Adrenal gland (tissue), 5 donors: ENCODE results near the gene COL20A1.

Source experiments
- CTCF ChIP-seq, 6 experiments: fragments of 450-650 bp in 4 of 6; fragments of 200-600 bp in 2 of 6; sonication (generic) in 1 of 6; IDR thresholded peaks; 1 replicate in 5 of 6; 2 replicates in 1 of 6; pipeline versions ENCODE4 v1.5.1 to v1.8.0; 2016 to 2021; ENCODE audit warnings: antibody characterized with exemption in 6 of 6, mild to moderate bottlenecking in 2 of 6, moderate library complexity in 1 of 6
- POLR2A ChIP-seq, 2 donors: fragments of 450-650 bp; IDR thresholded peaks; one replicate each; pipeline ENCODE4 v1.6.1; 2017; ENCODE audit warnings: antibody characterized with exemption in 2 of 2, mild to moderate bottlenecking in 2 of 2, moderate library complexity in 1 of 2
- donor health status: DM: no; HTN: no; CAD: no.

- TF ChIP-seq CTCF (IDR thresholded peaks at IDR 0.05) (no peak), POLR2A (IDR thresholded peaks at IDR 0.05) (no peak)
Measured at GRCh38 chr20:63310265-63310991, 17.4 kb downstream of the COL20A1 start.
